Neuron (in vitro differentiated cells): ENCODE results near the gene SLC4A11.
A peak's percentile ranks its signal among the peaks of the same experiment; 100 is the strongest.

ENCODE experiments used
- H2AFZ ChIP-seq: one replicate; pipeline ENCODE4 v1.6.1; 2013; ENCODE audit warnings: low read depth, mild to moderate bottlenecking, inconsistent platforms, low read length, moderate library complexity
- H3K27me3 ChIP-seq: one replicate; pipeline ENCODE4 v1.6.1; 2013; ENCODE audit warnings: low read length; ENCODE audit not compliant: insufficient read depth
- H3K36me3 ChIP-seq: one replicate; pipeline ENCODE4 v1.6.1; 2013; ENCODE audit warnings: low read length; ENCODE audit not compliant: insufficient read depth
- H3K4me1 ChIP-seq: one replicate; pipeline ENCODE4 v1.6.1; 2013; ENCODE audit warnings: low read length; ENCODE audit not compliant: insufficient read depth
- H3K4me3 ChIP-seq: 2 replicates; pipeline ENCODE4 v1.5.1; 2013; ENCODE audit warnings: mild to moderate bottlenecking, low read length, moderate library complexity
- H3K9me3 ChIP-seq: one replicate; pipeline ENCODE4 v1.6.1; 2013; ENCODE audit warnings: low read length

SLC4A11 gene

GRCh38 chr20:3242172-3242692, 3.2 kb upstream of the SLC4A11 start:
- Histone ChIP-seq H3K4me1 (no peaks in the 10 kb centered on the region), H2AFZ (no peak overlapping the region), H3K36me3 (no peaks in the 10 kb centered on the region), H3K4me3 (no peak overlapping the region), H3K27me3 (peaks cover 41% of the 10 kb centered on the region), H3K9me3 (peaks cover 3% of the 10 kb centered on the region)

GRCh38 chr20:3240776-3241363, 1.9 kb upstream of the SLC4A11 start:
- H2AFZ ChIP-seq = no peak overlapping the region
- no peak overlapping the region for H3K4me3 ChIP-seq
- H3K9me3 ChIP-seq = peaks cover 7% of the 10 kb centered on the region
- H3K36me3 ChIP-seq = no peaks in the 10 kb centered on the region
- peaks cover 52% of the 10 kb centered on the region for H3K27me3 ChIP-seq
- H3K4me1 ChIP-seq = no peaks in the 10 kb centered on the region

GRCh38 chr20:3239867-3240775, 1.1 kb upstream of the SLC4A11 start:
- Histone ChIP-seq H2AFZ (peak overlapping the region; percentile 95), H3K4me3 (peak overlapping the region; percentile 56), H3K9me3 (peaks cover 7% of the 10 kb centered on the region), H3K4me1 (no peaks in the 10 kb centered on the region), H3K36me3 (no peaks in the 10 kb centered on the region), H3K27me3 (peaks cover 57% of the 10 kb centered on the region)

- H2AFZ ChIP-seq = peak overlapping the region; percentile 95
- peaks cover 60% of the 10 kb centered on the region for H3K27me3 ChIP-seq
- H3K36me3 ChIP-seq = no peaks in the 10 kb centered on the region
- peak overlapping the region; percentile 56 for H3K4me3 ChIP-seq
- peaks cover 7% of the 10 kb centered on the region for H3K9me3 ChIP-seq
- no peaks in the 10 kb centered on the region for H3K4me1 ChIP-seq
Measured at GRCh38 chr20:3238616-3239025, 369 bp downstream of the SLC4A11 start.

- peaks cover 60% of the 10 kb centered on the region for H3K27me3 ChIP-seq
- H3K4me3 ChIP-seq = peak overlapping the region; percentile 56
- peaks cover 7% of the 10 kb centered on the region for H3K9me3 ChIP-seq
- no peaks in the 10 kb centered on the region for H3K36me3 ChIP-seq
- H2AFZ ChIP-seq = peak overlapping the region; percentile 95
- no peaks in the 10 kb centered on the region for H3K4me1 ChIP-seq
Measured at GRCh38 chr20:3237958-3238615, 903 bp downstream of the SLC4A11 start.

- H3K27me3 ChIP-seq = peaks cover 60% of the 10 kb centered on the region
Measured at GRCh38 chr20:3237011-3237957, 1.7 kb downstream of the SLC4A11 start.

GRCh38 chr20:3235666-3236324, 3.2 kb downstream of the SLC4A11 start:
- no peaks in the 10 kb centered on the region for H3K36me3 ChIP-seq
- H3K4me1 ChIP-seq = no peaks in the 10 kb centered on the region
- H3K9me3 ChIP-seq = peaks cover 7% of the 10 kb centered on the region
- H3K27me3 ChIP-seq = peaks cover 53% of the 10 kb centered on the region
- no peak overlapping the region for H2AFZ ChIP-seq
- no peak overlapping the region for H3K4me3 ChIP-seq

More at GRCh38 chr20:3237011-3237957, 1.7 kb downstream of the SLC4A11 start:
- H3K9me3 ChIP-seq = peaks cover 7% of the 10 kb centered on the region
- H3K4me1 ChIP-seq = no peaks in the 10 kb centered on the region
- no peaks in the 10 kb centered on the region for H3K36me3 ChIP-seq
- H3K4me3 ChIP-seq = no peak overlapping the region
- H2AFZ ChIP-seq = no peak overlapping the region

GRCh38 chr20:3233991-3234498, 4.9 kb downstream of the SLC4A11 start:
- Histone ChIP-seq H3K9me3 (peaks cover 7% of the 10 kb centered on the region), H3K27me3 (peaks cover 37% of the 10 kb centered on the region), H3K4me3 (no peak overlapping the region), H3K4me1 (no peaks in the 10 kb centered on the region), H3K36me3 (no peaks in the 10 kb centered on the region), H2AFZ (no peak overlapping the region)

GRCh38 chr20:3233131-3233990, 5.6 kb downstream of the SLC4A11 start:
- Histone ChIP-seq H3K27me3 (peaks cover 30% of the 10 kb centered on the region), H2AFZ (no peak overlapping the region), H3K9me3 (peaks cover 7% of the 10 kb centered on the region), H3K36me3 (no peaks in the 10 kb centered on the region), H3K4me1 (no peaks in the 10 kb centered on the region), H3K4me3 (no peak overlapping the region)

GRCh38 chr20:3231889-3232588, 7.0 kb downstream of the SLC4A11 start:
- Histone ChIP-seq H3K9me3 (peaks cover 2% of the 10 kb centered on the region), H2AFZ (no peak overlapping the region), H3K27me3 (peaks cover 17% of the 10 kb centered on the region), H3K4me3 (no peak overlapping the region), H3K4me1 (no peaks in the 10 kb centered on the region), H3K36me3 (no peaks in the 10 kb centered on the region)

GRCh38 chr20:3231116-3231515, 7.9 kb downstream of the SLC4A11 start:
- Histone ChIP-seq H3K36me3 (peaks cover 2% of the 10 kb centered on the region), H3K4me1 (no peaks in the 10 kb centered on the region), H3K9me3 (no peaks in the 10 kb centered on the region), H3K4me3 (no peak overlapping the region), H3K27me3 (peaks cover 10% of the 10 kb centered on the region), H2AFZ (no peak overlapping the region)
